GM13977 (cell line): ENCODE data around the gene CREB3L1.

ENCODE experiments used
- DNase-seq: peaks from one replicate; pipeline ENCODE4 v3.0.0; 2012; ENCODE audit warnings: low spot score
- CTCF ChIP-seq: IDR thresholded peaks from 2 replicates; pipeline ENCODE4 v1.5.1; 2012; ENCODE audit warnings: mild to moderate bottlenecking, control low read depth; ENCODE audit not compliant: insufficient read depth; ENCODE audit errors: extremely low read depth, missing control alignments
- in situ Hi-C: fragments of 300-500 bp; cut with MboI; formaldehyde crosslinking; loops from one replicate; pipeline ENCODE4 v1.12.0; 2022; ENCODE audit warnings: low sequenced_read_pairs, low pct_unique_long_range_greater_than_20kb, mixed read lengths, inconsistent platforms; ENCODE audit not compliant: unreplicated experiment

Gene CREB3L1

GRCh38 chr11:46265764-46266163 is 11.7 kb upstream of the CREB3L1 start:
- in situ Hi-C loops: no loop called here
- no peak for TF ChIP-seq CTCF
- DNase-seq: no peak

GRCh38 chr11:46267930-46268329 is 9.5 kb upstream of the CREB3L1 start:
- TF ChIP-seq CTCF: no peak
- in situ Hi-C loops: no loop called here
- no peak for DNase-seq

- in situ Hi-C loops: no loop called here
- DNase-seq: peak; percentile 66
- TF ChIP-seq CTCF: no peak
Measured at GRCh38 chr11:46270684-46271083, 6.8 kb upstream of the CREB3L1 start.

- TF ChIP-seq CTCF: no peak
- no peak for DNase-seq
- in situ Hi-C loops: no loop called here
Measured at GRCh38 chr11:46271407-46271806, 6.1 kb upstream of the CREB3L1 start.

- no peak for TF ChIP-seq CTCF
- in situ Hi-C loops: no loop called here
- no peak for DNase-seq
Measured at GRCh38 chr11:46271875-46272815, 5.3 kb upstream of the CREB3L1 start.

DNA sequence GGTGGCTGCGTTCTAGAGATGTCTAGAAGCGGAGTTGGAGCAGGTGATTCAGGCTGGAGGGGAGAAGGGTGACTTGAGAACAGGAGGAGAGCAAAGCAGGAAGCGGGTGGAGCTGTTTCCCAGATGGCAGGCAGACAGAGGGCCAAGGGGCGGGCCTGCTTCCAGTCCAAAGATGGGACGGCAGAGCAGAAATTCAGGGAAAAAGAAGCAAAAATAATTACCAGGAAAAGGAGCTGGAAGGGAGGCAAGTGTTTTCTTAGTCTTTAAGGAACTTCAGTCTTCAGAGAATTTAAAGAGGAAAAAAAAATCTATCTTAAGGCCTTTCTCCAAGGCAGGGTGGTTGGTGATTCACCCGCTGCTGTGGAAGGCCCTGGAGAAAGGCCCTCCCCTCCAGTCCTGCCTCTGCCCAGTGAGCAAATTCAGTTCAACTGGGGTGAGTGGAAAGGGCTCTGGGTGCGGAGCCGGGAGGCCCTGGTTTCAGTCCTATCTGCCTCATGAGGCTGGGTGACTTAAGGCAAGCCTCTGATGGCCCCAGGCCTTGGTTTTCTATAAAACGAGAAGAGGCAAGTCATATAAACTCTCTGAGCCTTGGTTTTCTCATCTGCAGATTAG is 4.5 kb upstream of the CREB3L1 start:
- TF ChIP-seq CTCF: no peak
- in situ Hi-C loops: no loop called here
- DNase-seq: no peak
